NCI-H146 treated with DMSO at 0.1 percent for 48 hours (cell line): ENCODE results near the gene LARP6.
"Not testable (repeated sequence)": the region's sequence is repeated elsewhere in the genome, so short reads cannot be mapped to it uniquely, and the experiment has no call there.

ENCODE experiments used
- DNase-seq: peaks from one replicate; lab custom pipeline; 2025; ENCODE audit not compliant: unreplicated experiment; lab: John Stamatoyannopoulos, UW

Gene LARP6

GRCh38 chr15:70859322-70859908 is 5.5 kb upstream of the LARP6 start:
- no peak for DNase-seq

- DNase-seq: not testable (repeated sequence)
Measured at GRCh38 chr15:70858614-70859321, 4.8 kb upstream of the LARP6 start.

DNA sequence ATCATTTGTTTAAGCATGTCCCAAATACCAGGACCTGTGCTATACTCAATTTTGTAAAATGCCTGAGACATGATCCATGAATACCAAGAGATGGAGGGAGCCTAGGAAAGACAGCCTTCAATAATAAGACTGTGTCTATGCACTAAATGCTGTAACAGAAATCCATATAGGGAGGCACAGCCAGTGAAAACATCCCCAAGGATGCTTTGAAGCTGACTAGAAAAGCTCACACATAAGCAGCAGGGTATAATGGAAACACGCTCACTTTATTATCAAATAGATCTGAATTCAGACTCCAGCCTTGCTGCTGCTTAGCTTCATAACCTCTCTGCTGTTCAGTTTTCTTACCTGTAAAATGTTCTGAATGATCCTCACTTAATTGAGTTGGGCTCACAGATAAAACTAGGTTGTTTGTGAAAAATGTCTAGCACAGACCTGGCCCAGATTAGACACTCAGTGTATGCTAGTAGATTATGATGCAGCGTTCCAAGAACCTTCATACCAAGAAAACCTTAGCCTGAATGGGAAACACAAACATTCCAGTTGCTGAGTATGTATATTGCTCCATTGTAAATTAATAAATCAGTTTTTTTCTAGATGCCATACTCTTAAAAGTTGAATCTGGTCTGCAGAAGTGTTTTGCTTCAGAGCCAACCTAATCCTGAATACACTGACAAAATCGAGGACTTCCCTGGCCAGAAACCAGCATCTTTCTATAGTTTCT is 3.8 kb upstream of the LARP6 start:
- DNase-seq: no peak

GRCh38 chr15:70856884-70857561 is 3.1 kb upstream of the LARP6 start:
- no peak for DNase-seq

DNA sequence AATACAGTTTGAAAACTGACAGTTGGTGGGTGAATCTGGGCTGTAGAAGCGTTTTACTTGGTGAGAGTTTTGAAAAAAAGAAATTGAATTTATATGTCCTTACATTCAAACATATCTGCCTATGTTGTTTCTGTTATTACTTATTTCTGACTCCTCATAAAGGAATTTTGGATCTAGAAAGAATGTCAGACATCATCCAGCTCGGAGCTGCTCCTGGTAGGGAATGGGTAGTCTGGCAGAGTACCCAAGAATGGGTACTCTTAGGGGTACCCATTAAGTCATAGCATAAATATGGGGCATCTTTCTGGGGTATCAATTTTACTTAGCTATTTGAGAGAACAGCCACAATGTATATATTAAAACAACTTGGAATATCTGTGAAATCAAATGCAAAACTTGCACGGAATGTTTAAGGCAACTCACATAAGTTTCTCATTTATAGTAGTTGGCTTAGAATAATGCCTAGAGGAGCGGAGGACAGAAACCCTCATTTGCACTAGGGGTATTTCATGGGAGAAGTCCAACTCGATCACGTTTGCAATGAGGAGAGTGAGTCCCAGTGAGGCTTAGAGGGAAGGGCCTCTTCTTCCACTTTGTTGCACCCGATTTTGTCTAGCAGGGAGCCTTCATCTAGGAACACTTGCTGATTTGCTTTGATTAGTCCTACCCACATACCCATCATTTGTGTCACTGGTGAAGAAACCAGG is 2.4 kb upstream of the LARP6 start:
- no peak for DNase-seq

DNA sequence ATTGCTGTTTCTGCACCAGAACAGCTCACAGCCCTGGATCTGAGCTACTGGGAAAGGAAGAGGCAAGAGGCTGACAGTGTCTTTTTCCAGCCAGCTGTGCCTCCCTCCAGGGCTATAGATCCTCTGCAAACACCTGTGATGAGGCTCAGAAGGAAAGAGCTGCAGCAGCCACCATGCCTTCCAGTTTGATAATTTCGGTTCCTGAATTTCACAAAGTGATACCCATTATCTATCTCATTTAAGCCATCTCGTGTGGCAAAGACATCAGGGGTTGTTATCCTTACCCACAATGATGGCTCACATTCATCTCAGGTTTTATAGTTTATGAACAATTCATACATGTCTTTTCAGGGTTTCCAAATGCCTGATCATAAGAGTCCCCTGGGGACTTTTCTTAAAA is 1.8 kb upstream of the LARP6 start:
- no peak for DNase-seq

GRCh38 chr15:70854666-70854976 is 664 bp upstream of the LARP6 start:
- DNase-seq: no peak

DNA sequence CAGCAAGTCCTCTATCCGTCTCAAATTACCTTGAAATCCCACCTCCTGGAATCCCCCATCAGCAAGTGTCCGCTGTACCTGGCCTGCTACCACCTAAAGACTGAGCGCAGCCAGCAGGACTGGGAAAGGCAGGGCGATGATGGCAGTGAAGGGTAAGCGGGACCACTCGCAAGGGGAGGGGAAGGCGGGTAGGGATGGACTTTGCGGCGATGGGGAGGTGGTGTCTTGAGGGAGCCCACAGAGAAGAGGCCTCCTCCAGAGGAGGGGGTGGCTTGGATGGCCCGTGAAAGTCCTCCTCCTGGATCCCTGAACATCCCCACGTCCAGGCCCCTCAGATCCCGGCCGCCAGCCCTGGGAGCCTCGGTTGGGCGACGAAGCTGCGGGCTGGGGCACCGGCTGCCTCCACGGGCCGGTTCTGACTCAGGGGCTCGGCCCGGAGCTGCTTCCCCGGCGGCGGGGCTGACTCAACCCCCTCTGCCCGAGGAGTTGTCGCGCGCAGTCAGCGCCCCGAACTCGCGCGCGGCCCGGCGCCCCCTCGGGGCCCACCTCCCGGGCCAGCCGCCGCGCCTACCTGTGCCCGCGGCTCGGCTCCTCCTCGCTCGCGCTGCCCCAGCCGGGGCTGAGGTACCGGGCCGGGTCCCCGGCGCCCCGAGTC is 512 bp downstream of the LARP6 start:
- no peak for DNase-seq

- no peak for DNase-seq
Measured at GRCh38 chr15:70852501-70853317, 1.2 kb downstream of the LARP6 start.

DNA sequence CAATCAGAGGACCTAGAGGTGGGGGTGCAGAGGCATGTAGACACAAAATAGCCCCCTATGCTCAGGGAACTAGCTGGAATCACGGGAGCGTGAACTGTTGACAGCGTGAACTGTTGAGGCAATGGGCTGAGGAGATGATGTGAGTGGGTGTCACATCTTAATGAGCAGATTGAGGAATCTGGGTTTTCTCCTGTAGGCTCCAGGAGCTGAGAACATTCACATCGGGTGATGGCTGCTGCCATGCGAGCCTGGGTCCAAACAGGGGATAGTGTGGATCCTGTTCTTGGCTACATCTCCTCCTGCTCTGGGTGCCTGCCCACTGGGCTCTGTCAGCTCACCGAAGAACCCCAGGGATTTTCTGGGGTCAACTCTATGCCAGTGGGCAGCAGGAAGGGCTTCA is 2.1 kb downstream of the LARP6 start:
- no peak for DNase-seq

DNA sequence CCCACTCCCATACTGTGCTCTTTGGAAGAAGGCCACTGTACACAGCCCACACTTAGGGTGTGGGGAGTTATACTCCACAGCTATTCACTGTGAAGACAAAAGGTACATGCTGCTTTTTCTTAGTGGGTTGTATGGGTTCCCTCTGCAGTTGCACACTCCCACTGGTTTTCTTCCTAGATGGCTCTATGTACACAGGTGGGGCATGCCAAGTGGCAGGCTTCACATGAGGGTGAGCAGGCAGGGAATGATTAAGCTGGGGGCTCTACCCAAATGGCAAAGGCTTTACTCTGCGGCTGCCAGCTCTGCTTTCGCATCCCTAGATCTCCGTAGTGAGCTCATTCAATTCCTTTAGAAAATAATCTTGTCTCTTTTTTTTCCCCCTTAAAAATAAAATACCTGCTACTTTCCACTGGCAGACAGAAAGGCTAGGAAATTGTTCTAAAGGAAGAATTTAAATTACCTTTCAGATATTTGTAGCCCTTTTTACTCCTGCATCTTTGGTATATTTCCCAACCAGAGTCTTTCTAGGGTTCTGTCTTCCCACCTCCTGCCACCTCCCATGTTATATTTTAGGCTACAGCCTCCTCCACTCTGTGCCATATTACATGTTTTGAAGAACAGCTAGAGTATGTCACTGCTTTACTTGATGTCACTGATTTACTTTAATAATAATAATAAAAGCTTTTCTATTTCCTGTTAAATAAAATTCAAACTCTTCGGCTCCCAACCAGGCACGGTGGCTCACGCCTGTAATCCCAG is 8.2 kb downstream of the LARP6 start:
- no peak for DNase-seq

- no peak for DNase-seq
Measured at GRCh38 chr15:70837476-70837875, 16.5 kb downstream of the LARP6 start.

DNA sequence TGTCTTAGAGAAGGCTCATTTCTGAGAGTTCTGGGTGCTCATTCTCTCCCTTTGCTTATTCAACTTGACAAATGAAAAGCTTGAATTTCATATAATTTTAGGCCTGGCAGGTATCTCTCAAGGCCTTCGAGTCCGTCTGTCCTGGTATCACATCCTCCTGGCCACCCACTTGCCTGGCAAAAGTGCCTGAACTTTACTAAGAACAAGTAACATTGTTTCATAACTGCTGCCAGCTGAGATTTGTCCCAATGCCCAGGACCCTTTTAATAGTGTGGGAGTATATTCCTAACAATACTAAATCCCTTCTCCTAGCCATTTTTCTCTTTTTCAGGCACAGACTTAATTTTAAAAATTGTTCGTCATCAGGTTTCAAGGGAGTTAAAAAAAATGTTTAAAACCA is 18.1 kb downstream of the LARP6 start:
- no peak for DNase-seq

- no peak for DNase-seq
Measured at GRCh38 chr15:70835415-70835814, 18.5 kb downstream of the LARP6 start.

DNA sequence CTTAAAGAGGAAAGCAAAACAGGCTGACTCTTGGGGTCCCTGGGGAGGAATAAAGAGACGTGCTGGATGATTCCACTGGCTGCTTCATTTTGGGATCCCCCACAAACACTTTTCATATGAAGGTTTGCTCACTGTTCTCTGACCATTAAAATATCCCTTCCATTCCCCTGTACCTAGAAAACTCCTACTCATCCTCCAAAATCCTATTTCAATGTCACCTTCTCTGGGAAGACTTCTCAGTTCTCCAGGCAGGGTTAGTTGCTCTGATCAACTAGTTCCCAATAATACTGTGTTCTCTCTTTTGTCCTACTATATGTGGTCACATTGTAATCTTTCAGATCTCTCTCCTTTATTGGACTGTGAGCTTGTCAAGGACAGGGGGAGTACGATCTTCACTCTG is 19.0 kb downstream of the LARP6 start:
- no peak for DNase-seq

- peak; percentile 52 for DNase-seq
Measured at GRCh38 chr15:70833861-70834765, 19.8 kb downstream of the LARP6 start.

- no peak for DNase-seq
Measured at GRCh38 chr15:70833422-70833821, 20.5 kb downstream of the LARP6 start.

- DNase-seq: no peak
Measured at GRCh38 chr15:70832176-70832575, 21.8 kb downstream of the LARP6 start.
